A549 (cell line): Measurements from ENCODE around the gene FCRL1. TPM values are rescaled to one million over a fixed set of nuclear protein-coding genes. Genes with fewer than 3 reads are reported as not detected.

ENCODE experiments used
- ATAC-seq, 2 experiments: fragments of 200-7000 bp in 1 of 2; fragments of >200 bp in 1 of 2; cut with Nextera tagmentation in 1 of 2; cut with Tn5 transposase in 1 of 2; 3 replicates each; pipeline versions ENCODE4 v1.8.0 to v1.9.1; 2018 to 2020; ENCODE audit warnings: mild to moderate bottlenecking in 1 of 2, moderate library complexity in 1 of 2
- CTCF ChIA-PET: fragments of 300-600 bp; sonication (Branson Sonifier 250); formaldehyde crosslinking; extraction: SDS; loops from one replicate; lab custom pipeline; 2021; ENCODE audit warnings: antibody characterized with exemption, inconsistent platforms; lab: Yijun Ruan, JAX
- POLR2A ChIA-PET: fragments of 350-600 bp; formaldehyde crosslinking; extraction: SDS; loops from one replicate; lab custom pipeline; 2021; ENCODE audit warnings: antibody characterized with exemption, inconsistent platforms; lab: Yijun Ruan, JAX
- DNase-seq, 2 experiments: peaks; one replicate each; pipeline versions ENCODE4 v3.0.0 to v3.0.0-alpha.2; 2011 to 2016; ENCODE audit warnings: low read depth in 1 of 2, low spot score in 1 of 2
- FAIRE-seq: peaks from 2 replicates; lab custom pipeline; 2011; peaks lifted over from hg19 to GRCh38; lab: Jason Lieb, UNC
- H3K27ac ChIP-seq, 2 experiments: fragments of >200 bp; sonication (Bioruptor Twin); formaldehyde crosslinking; 3 replicates each; pipeline ENCODE4 v1.5.1; 2016 to 2017
- H3K4me1 ChIP-seq: fragments of >200 bp; sonication (Bioruptor Twin); formaldehyde crosslinking; 3 replicates; pipeline ENCODE4 v1.6.1; 2016
- H3K4me2 ChIP-seq: fragments of >200 bp; sonication (Bioruptor Twin); formaldehyde crosslinking; 3 replicates; pipeline ENCODE4 v1.6.1; 2016
- H3K4me3 ChIP-seq: fragments of >200 bp; sonication (Bioruptor Twin); formaldehyde crosslinking; 3 replicates; pipeline ENCODE4 v1.5.1; 2016
- H3K9me3 ChIP-seq: fragments of >200 bp; sonication (Bioruptor Twin); formaldehyde crosslinking; 3 replicates; pipeline ENCODE4 v1.6.1; 2016
- CBX2 ChIP-seq: fragments of 200-600 bp; sonication (generic); IDR thresholded peaks from 2 replicates; pipeline ENCODE4 v1.6.1; 2016; ENCODE audit warnings: low read depth, mild to moderate bottlenecking, borderline replicate concordance
- CBX8 ChIP-seq: fragments of 200-600 bp; sonication (generic); IDR thresholded peaks from 2 replicates; pipeline ENCODE4 v1.6.1; 2016
- CHD4 ChIP-seq: fragments of 200-600 bp; sonication (generic); IDR thresholded peaks from 2 replicates; pipeline ENCODE4 v1.6.1; 2016; ENCODE audit warnings: antibody characterized with exemption, mild to moderate bottlenecking, borderline replicate concordance
- CTCF ChIP-seq: fragments of >200 bp; sonication (Bioruptor Twin); formaldehyde crosslinking; IDR thresholded peaks from 3 replicates; pipeline ENCODE4 v1.5.1; 2016
- EP300 ChIP-seq, 2 experiments: fragments of >200 bp; sonication (Bioruptor Twin); formaldehyde crosslinking; IDR thresholded peaks; 2 replicates in 1 of 2; 3 replicates in 1 of 2; pipeline ENCODE4 v1.6.1; 2016 to 2017
- ESRRA ChIP-seq: fragments of 150-350 bp; IDR thresholded peaks from 2 replicates; pipeline ENCODE4 v1.6.1; 2014; ENCODE audit warnings: mild to moderate bottlenecking, low read length, borderline replicate concordance
- FOXS1 ChIP-seq: fragments of 250-450 bp; sonication (Bioruptor Pico); IDR thresholded peaks from 2 replicates; pipeline ENCODE4 v1.5.0; 2020; ENCODE audit warnings: mild to moderate bottlenecking, moderate library complexity
- JUN ChIP-seq, 2 experiments: fragments of >200 bp; sonication (Bioruptor Twin); formaldehyde crosslinking; IDR thresholded peaks; 2 replicates in 1 of 2; 3 replicates in 1 of 2; pipeline ENCODE4 v1.6.1; 2016 to 2017
- MAFK ChIP-seq: fragments of 450-650 bp; IDR thresholded peaks from 2 replicates; pipeline ENCODE4 v1.6.1; 2014; ENCODE audit not compliant: partially characterized antibody
- MAZ ChIP-seq: fragments of 150-350 bp; IDR thresholded peaks from 2 replicates; pipeline ENCODE4 v1.6.1; 2014; ENCODE audit warnings: antibody characterized with exemption, low read depth, low read length, borderline replicate concordance
- NFE2L2 ChIP-seq: fragments of 150-350 bp; conservative IDR thresholded peaks from 2 replicates; pipeline ENCODE4 v1.6.1; 2014; ENCODE audit warnings: low read length
- NPAS2 ChIP-seq: fragments of 250-450 bp; sonication (Bioruptor Pico); IDR thresholded peaks from 2 replicates; pipeline ENCODE4 v1.8.0; 2022; ENCODE audit warnings: mild to moderate bottlenecking, moderate library complexity, borderline replicate concordance
- NR3C1 ChIP-seq: fragments of >200 bp; sonication (Bioruptor Twin); formaldehyde crosslinking; IDR thresholded peaks from 3 replicates; pipeline ENCODE4 v1.6.1; 2017
- PBX3 ChIP-seq: IDR thresholded peaks from 2 replicates; pipeline ENCODE4 v1.6.1; 2012
- PHF8 ChIP-seq: fragments of 200-600 bp; sonication (generic); IDR thresholded peaks from 2 replicates; pipeline ENCODE4 v1.6.1; 2016; ENCODE audit warnings: low read depth, mild to moderate bottlenecking, antibody characterized with exemption, moderate library complexity, borderline replicate concordance
- POLR2A ChIP-seq: IDR thresholded peaks from 2 replicates; pipeline ENCODE4 v1.6.1; 2012; ENCODE audit warnings: mild to moderate bottlenecking, low read length
- RAD21 ChIP-seq, 2 experiments: fragments of >200 bp in 1 of 2; sonication (Bioruptor Twin) in 1 of 2; formaldehyde crosslinking in 1 of 2; IDR thresholded peaks in 1 of 2; conservative IDR thresholded peaks in 1 of 2; 2 replicates in 1 of 2; 3 replicates in 1 of 2; pipeline ENCODE4 v1.6.1; 2012 to 2018; ENCODE audit warnings: inconsistent platforms in 1 of 2
- RCOR1 ChIP-seq: fragments of 150-350 bp; IDR thresholded peaks from 2 replicates; pipeline ENCODE4 v1.6.1; 2014; ENCODE audit warnings: antibody characterized with exemption, low read length, low read depth
- RFX5 ChIP-seq: fragments of 450-650 bp; IDR thresholded peaks from 2 replicates; pipeline ENCODE4 v1.7.1; 2014; ENCODE audit warnings: antibody characterized with exemption, mild to moderate bottlenecking, moderate library complexity
- SREBF2 ChIP-seq: fragments of 450-650 bp; IDR thresholded peaks from 2 replicates; pipeline ENCODE4 v1.6.1; 2014; ENCODE audit warnings: mild to moderate bottlenecking, moderate library complexity
- WGBS: methylation state at CpG from one replicate; pipeline ENCODE4 v1.1.6; 2017; ENCODE audit errors: missing lambda C conversion rate; 5-methylcytosine and 5-hydroxymethylcytosine counted together
- polyA plus RNA-seq, 4 experiments: library from polyadenylated mRNA; depleted of rRNA in 3 of 4; stranded (reverse); fragments of >200 nt; fragmentation: RNase III in 1 of 4; extraction: RNeasy Plus Mini Kit Qiagen cat#74134 plus additional on column Dnase treatment in 1 of 4; gene quantifications; 2 replicates in 3 of 4; 3 replicates in 1 of 4; pipeline ENCODE4 v1.2.3, GENCODE V29; 2011 to 2017
- TF ChIP-seq, protein P1 (sequence below): IDR thresholded peaks from 2 replicates; pipeline ENCODE4 v1.6.1; 2012; ENCODE audit warnings: low read depth, borderline replicate concordance
- TF ChIP-seq, protein P2 (sequence below): fragments of >200 bp; sonication (Bioruptor Twin); formaldehyde crosslinking; IDR thresholded peaks from 3 replicates; pipeline ENCODE4 v1.6.1; 2016
- TF ChIP-seq, protein P3 (sequence below): fragments of 150-350 bp; IDR thresholded peaks from 2 replicates; pipeline ENCODE4 v1.6.1; 2014; ENCODE audit warnings: low read depth, mild to moderate bottlenecking, low read length
- TF ChIP-seq, protein P4 (sequence below): fragments of 450-650 bp; IDR thresholded peaks from 2 replicates; pipeline ENCODE4 v1.6.1; 2014; ENCODE audit warnings: antibody characterized with exemption

The FCRL1 gene
- polyA plus RNA-seq, 2 of the 4 experiments (the other 2 are of a cell fraction): not detected

GRCh38 chr1:157844089-157844830 lies 24.3 kb upstream of the FCRL1 start:
- H3K9me3 ChIP-seq: no peaks in the 10 kb centered on the region
- TF ChIP-seq RAD21 (conservative IDR thresholded peaks at IDR 0.05 in 1 of 2, IDR thresholded peaks at IDR 0.05 in 1 of 2) (no peak), MAFK (peak; percentile 42), POLR2A (no peak), CBX8 (no peak)
- TF ChIP-seq, all 56 proteins: peak for 1
- no peak for DNase-seq
- ATAC-seq: no peak
- 33% methylated on average over 4 of the region's 4 CpGs for WGBS
- no peak for FAIRE-seq
- POLR2A ChIA-PET: no interaction called here
- Histone ChIP-seq H3K4me2 (no peak overlapping the region), H3K27ac (no peak overlapping the region), H3K4me1 (no peaks in the 10 kb centered on the region), H3K4me3 (no peak overlapping the region)
- CTCF ChIA-PET: no interaction called here

DNA sequence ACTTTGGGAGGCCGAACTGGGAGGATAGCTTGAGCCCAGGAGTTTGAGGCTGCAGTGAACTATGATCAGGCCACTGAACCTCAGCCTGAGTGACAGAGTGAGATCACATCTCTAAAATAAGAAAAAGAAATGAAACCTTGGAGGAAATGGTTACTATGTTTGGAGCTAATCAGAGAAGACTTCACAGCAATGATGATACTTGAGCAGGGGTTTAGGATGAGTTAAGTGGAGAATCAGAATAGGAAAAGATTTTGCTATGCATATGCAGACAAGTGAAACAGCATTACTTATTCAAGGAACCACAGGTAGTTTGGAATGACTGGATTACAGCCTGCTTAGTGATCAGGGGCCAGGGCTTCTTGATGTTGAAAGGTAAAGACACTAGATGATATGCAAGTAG lies 23.0 kb upstream of the FCRL1 start:
- 0% methylated on average over 1 of the region's 1 CpG for WGBS
- POLR2A ChIA-PET: no interaction called here
- no peak for FAIRE-seq
- Histone ChIP-seq H3K27ac (no peak overlapping the region), H3K4me2 (no peak overlapping the region), H3K4me1 (no peaks in the 10 kb centered on the region), H3K9me3 (no peaks in the 10 kb centered on the region), H3K4me3 (no peak overlapping the region)
- DNase-seq: no peak
- TF ChIP-seq CBX2: no peak
- TF ChIP-seq NR3C1: no peak
- TF ChIP-seq, protein P1, sequence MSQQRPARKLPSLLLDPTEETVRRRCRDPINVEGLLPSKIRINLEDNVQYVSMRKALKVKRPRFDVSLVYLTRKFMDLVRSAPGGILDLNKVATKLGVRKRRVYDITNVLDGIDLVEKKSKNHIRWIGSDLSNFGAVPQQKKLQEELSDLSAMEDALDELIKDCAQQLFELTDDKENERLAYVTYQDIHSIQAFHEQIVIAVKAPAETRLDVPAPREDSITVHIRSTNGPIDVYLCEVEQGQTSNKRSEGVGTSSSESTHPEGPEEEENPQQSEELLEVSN: no peak
- TF ChIP-seq JUN (IDR thresholded peaks at IDR 0.05): no peak
- TF ChIP-seq NPAS2: no peak
- TF ChIP-seq CTCF: no peak
- TF ChIP-seq, protein P2, sequence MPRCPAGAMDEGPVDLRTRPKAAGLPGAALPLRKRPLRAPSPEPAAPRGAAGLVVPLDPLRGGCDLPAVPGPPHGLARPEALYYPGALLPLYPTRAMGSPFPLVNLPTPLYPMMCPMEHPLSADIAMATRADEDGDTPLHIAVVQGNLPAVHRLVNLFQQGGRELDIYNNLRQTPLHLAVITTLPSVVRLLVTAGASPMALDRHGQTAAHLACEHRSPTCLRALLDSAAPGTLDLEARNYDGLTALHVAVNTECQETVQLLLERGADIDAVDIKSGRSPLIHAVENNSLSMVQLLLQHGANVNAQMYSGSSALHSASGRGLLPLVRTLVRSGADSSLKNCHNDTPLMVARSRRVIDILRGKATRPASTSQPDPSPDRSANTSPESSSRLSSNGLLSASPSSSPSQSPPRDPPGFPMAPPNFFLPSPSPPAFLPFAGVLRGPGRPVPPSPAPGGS: no peak
- CTCF ChIA-PET: interaction anchor here (1.1 kb wide), 1 partner anchor 9 kb away, joined by 3 read pairs; no protein-coding TSS in a partner anchor
- no peak for ATAC-seq

DNA sequence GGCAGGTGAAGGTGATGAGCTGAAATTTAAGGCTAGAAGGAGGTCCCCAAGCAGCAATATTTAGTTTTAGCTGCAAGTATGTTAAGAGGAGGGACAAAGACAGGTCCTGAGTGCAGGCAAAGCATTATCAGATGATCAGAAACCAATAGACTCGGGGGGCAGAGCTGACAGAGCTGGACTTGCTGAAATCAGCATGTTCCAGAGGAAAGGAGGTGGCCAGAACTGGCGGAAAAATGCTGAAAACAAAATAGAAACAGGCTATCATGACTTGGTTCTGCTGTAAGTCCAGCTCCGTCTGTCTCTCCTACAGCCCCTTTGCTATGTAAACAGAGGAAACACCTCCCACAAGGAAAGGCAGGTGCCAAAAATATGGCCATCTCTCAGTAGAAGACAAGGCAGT lies 21.8 kb upstream of the FCRL1 start, which contains the start of gene CD5L:
CD5L (minus strand) TSS at position 101 of the 400 bp plus-strand sequence. CDS start 107 bp downstream, outside the sequence.
- DNase-seq: no peak
- no peak for TF ChIP-seq SREBF2
- TF ChIP-seq, protein P3, sequence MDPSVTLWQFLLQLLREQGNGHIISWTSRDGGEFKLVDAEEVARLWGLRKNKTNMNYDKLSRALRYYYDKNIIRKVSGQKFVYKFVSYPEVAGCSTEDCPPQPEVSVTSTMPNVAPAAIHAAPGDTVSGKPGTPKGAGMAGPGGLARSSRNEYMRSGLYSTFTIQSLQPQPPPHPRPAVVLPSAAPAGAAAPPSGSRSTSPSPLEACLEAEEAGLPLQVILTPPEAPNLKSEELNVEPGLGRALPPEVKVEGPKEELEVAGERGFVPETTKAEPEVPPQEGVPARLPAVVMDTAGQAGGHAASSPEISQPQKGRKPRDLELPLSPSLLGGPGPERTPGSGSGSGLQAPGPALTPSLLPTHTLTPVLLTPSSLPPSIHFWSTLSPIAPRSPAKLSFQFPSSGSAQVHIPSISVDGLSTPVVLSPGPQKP: no peak
- TF ChIP-seq RFX5: no peak
- TF ChIP-seq PBX3: no peak
- no peak for TF ChIP-seq ESRRA
- TF ChIP-seq, protein P2: no peak
- TF ChIP-seq, protein P4, sequence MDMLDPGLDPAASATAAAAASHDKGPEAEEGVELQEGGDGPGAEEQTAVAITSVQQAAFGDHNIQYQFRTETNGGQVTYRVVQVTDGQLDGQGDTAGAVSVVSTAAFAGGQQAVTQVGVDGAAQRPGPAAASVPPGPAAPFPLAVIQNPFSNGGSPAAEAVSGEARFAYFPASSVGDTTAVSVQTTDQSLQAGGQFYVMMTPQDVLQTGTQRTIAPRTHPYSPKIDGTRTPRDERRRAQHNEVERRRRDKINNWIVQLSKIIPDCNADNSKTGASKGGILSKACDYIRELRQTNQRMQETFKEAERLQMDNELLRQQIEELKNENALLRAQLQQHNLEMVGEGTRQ: no peak
- TF ChIP-seq JUN (IDR thresholded peaks at IDR 0.05): no peak
- TF ChIP-seq MAFK: no peak
- no peak for TF ChIP-seq NFE2L2
- no peak for TF ChIP-seq POLR2A
- TF ChIP-seq MAZ: no peak
- TF ChIP-seq PHF8: no peak
- TF ChIP-seq FOXS1 (CRISPR knock-in tag): no peak
- TF ChIP-seq, protein P1: no peak
- TF ChIP-seq EP300 (IDR thresholded peaks at IDR 0.05): no peak
- no peak for TF ChIP-seq RCOR1
- TF ChIP-seq CHD4: no peak

More for the DNA sequence above, 21.8 kb upstream of the FCRL1 start, which contains the start of gene CD5L:
- Histone ChIP-seq H3K9me3 (no peaks in the 10 kb centered on the region), H3K4me3 (no peak within 1 kb of the TSS), H3K4me1 (no peaks in the 10 kb centered on the region), H3K4me2 (no peak within 1 kb of the TSS), H3K27ac (no peak within 1 kb of the TSS)
- CTCF ChIA-PET: no interaction called here
- WGBS: 0% methylated on average over 3 of the region's 3 CpGs
- POLR2A ChIA-PET: no interaction called here
- ATAC-seq (no peak; a peak in 1 of 6 replicates), FAIRE-seq (no peak)
